Transverse colon (tissue), 4 donors: ENCODE data around the gene MRPL18. TPM values are rescaled to one million over a fixed set of nuclear protein-coding genes. Genes with fewer than 3 reads are reported as not detected.

Source experiments
- DNase-seq: peaks from one replicate; pipeline ENCODE4 v3.0.0-alpha.2; 2019
- H3K27ac ChIP-seq, 4 donors: fragments of 200-600 bp; sonication (generic); 2 replicates each; pipeline ENCODE4 v1.5.1; 2016 to 2018; ENCODE audit warnings: inconsistent platforms in 4 of 4
- H3K27me3 ChIP-seq: fragments of 200-600 bp; sonication (generic); 2 replicates; pipeline ENCODE4 v1.5.1; 2017; ENCODE audit warnings: inconsistent platforms
- H3K36me3 ChIP-seq, 4 donors: fragments of 200-600 bp; sonication (generic); 2 replicates each; pipeline ENCODE4 v1.5.1; 2017 to 2019; ENCODE audit warnings: inconsistent platforms in 4 of 4
- H3K4me1 ChIP-seq, 4 donors: fragments of 200-600 bp; sonication (generic); 2 replicates each; pipeline ENCODE4 v1.5.1; 2017 to 2020; ENCODE audit warnings: inconsistent platforms in 4 of 4
- H3K4me3 ChIP-seq, 4 donors: fragments of 200-600 bp; sonication (generic); 1 replicate in 1 of 4; 2 replicates in 3 of 4; pipeline versions ENCODE4 v1.5.1 to v1.6.1; 2017 to 2019; ENCODE audit warnings: inconsistent platforms in 4 of 4
- H3K9me3 ChIP-seq, 2 donors: fragments of 200-600 bp; sonication (generic); 2 replicates each; pipeline ENCODE4 v1.5.1; 2017 to 2019; ENCODE audit warnings: inconsistent platforms in 2 of 2
- CTCF ChIP-seq, 5 experiments: fragments of 200-600 bp in 3 of 5; fragments of 450-650 bp in 2 of 5; sonication (generic) in 3 of 5; IDR thresholded peaks; 1 replicate in 2 of 5; 2 replicates in 3 of 5; pipeline ENCODE4 v1.5.1; 2016 to 2017; ENCODE audit warnings: antibody characterized with exemption in 5 of 5, inconsistent platforms in 3 of 5, mild to moderate bottlenecking in 2 of 5, moderate library complexity in 1 of 5
- EP300 ChIP-seq: sonication (generic); formaldehyde crosslinking; IDR thresholded peaks from one replicate; pipeline ENCODE4 v1.6.1; 2017; ENCODE audit warnings: antibody characterized with exemption, low read depth
- POLR2A ChIP-seq: fragments of 450-650 bp; IDR thresholded peaks from one replicate; pipeline ENCODE4 v1.6.1; 2016; ENCODE audit warnings: antibody characterized with exemption, mild to moderate bottlenecking, moderate library complexity
- POLR2AphosphoS5 ChIP-seq, 3 donors: sonication (generic); formaldehyde crosslinking; IDR thresholded peaks; one replicate each; pipeline ENCODE4 v1.6.1; 2016; ENCODE audit warnings: antibody characterized with exemption in 3 of 3
- WGBS, 2 donors: methylation state at CpG; one replicate each; pipeline ENCODE4 v1.1.5; 2018; ENCODE audit warnings: low coverage in 1 of 2; 5-methylcytosine and 5-hydroxymethylcytosine counted together
- in situ Hi-C, 4 donors: fragments of 200-750 bp; cut with MboI; loops; one replicate each; pipeline versions ENCODE4 v1.15.0 to v1.15.1; 2017; ENCODE audit warnings: low sequenced_read_pairs in 3 of 4, low pct_ligation_motif_present in 1 of 4, low pct_unique_long_range_greater_than_20kb in 1 of 4
- intact Hi-C: fragments of 100-400 bp; cut with DNase I; formaldehyde crosslinking; loops from one replicate; pipeline ENCODE4 v1.15.1; 2023; ENCODE audit warnings: low total_unique reads
- total RNA-seq, 4 donors: library from RNA; depleted of rRNA; stranded (reverse); fragments of >200 nt; gene quantifications; one replicate each; pipeline ENCODE4 v1.1.0, GENCODE V29; 2016

MRPL18 gene
- total RNA-seq, 4 donors from 2014 or later: 15.3 to 68.1 (median 40.6) TPM

GRCh38 chr6:159769470-159769869 is 20.8 kb upstream of the MRPL18 start:
- Histone ChIP-seq H3K36me3 (peaks cover 0 to 30% (median 7%) of the 10 kb centered on the region in 4 donors), H3K4me1 (no peaks in the 10 kb centered on the region), H3K9me3 (no peaks in the 10 kb centered on the region), H3K4me3 (no peak overlapping the region), H3K27me3 (no peaks in the 10 kb centered on the region), H3K27ac (no peak overlapping the region)
- TF ChIP-seq EP300 (no peak), POLR2AphosphoS5 (IDR thresholded peaks at IDR 0.05) (no peak), CTCF (IDR thresholded peaks at IDR 0.05) (no peak), POLR2A (no peak)
- no peak for DNase-seq
- in situ Hi-C loops: no loop called here
- intact Hi-C loops: no loop called here

GRCh38 chr6:159772196-159772595 is 18.1 kb upstream of the MRPL18 start:
- intact Hi-C loops (no loop called here), in situ Hi-C loops (no loop called here)
- H3K9me3 ChIP-seq: no peaks in the 10 kb centered on the region
- 0 to 55% methylated on average over 1 of the region's 1 CpG for WGBS, 2 donors
- H3K4me3 ChIP-seq: no peak overlapping the region
- peaks cover 0 to 11% (median 4%) of the 10 kb centered on the region in 4 donors for H3K4me1 ChIP-seq
- DNase-seq: no peak
- H3K27me3 ChIP-seq: no peaks in the 10 kb centered on the region
- no peak for TF ChIP-seq EP300
- no peak for TF ChIP-seq CTCF (IDR thresholded peaks at IDR 0.05)
- no peak for TF ChIP-seq POLR2AphosphoS5 (IDR thresholded peaks at IDR 0.05)
- peaks cover 0 to 25% (median 4%) of the 10 kb centered on the region in 4 donors for H3K36me3 ChIP-seq
- no peak overlapping the region for H3K27ac ChIP-seq

GRCh38 chr6:159777240-159777904 is 12.9 kb upstream of the MRPL18 start:
- Histone ChIP-seq H3K9me3 (no peaks in the 10 kb centered on the region), H3K36me3 (peaks cover 0 to 39% (median 17%) of the 10 kb centered on the region in 4 donors), H3K4me1 (peaks cover 0 to 30% (median 13%) of the 10 kb centered on the region in 4 donors), H3K27me3 (no peaks in the 10 kb centered on the region), H3K27ac (peak overlapping the region; percentile 68 to 81 (median 76)), H3K4me3 (no peak overlapping the region)
- peak in 1 of 3 donors; percentile 17 for TF ChIP-seq POLR2AphosphoS5 (IDR thresholded peaks at IDR 0.05)
- TF ChIP-seq CTCF (IDR thresholded peaks at IDR 0.05): no peak
- TF ChIP-seq POLR2A: peak; percentile 13
- no peak for TF ChIP-seq EP300
- DNase-seq: peak; percentile 56
- in situ Hi-C loops: loop anchor here in 2 of 4 donors (25.0 kb wide), 1 partner anchor 90 kb away; the partner anchor contains the start of gene SOD2 (in 2 of the 2)
- 27 to 63% methylated on average over 4 to 7 of the region's 7 CpGs for WGBS, 2 donors
- intact Hi-C loops: no loop called here

GRCh38 chr6:159778131-159778530 is 12.1 kb upstream of the MRPL18 start:
- in situ Hi-C loops (loop anchor here in 2 of 4 donors (25.0 kb wide), 1 partner anchor 91 kb away; the partner anchor contains the start of gene SOD2 (in 2 of the 2)), intact Hi-C loops (no loop called here)
- no peaks in the 10 kb centered on the region for H3K27me3 ChIP-seq
- no peak for TF ChIP-seq CTCF (IDR thresholded peaks at IDR 0.05)
- no peak for DNase-seq
- WGBS, 2 donors: 47 to 66% methylated on average over 1 of the region's 1 CpG
- peak overlapping the region; percentile 68 to 81 (median 76) for H3K27ac ChIP-seq
- peaks cover 0 to 47% (median 21%) of the 10 kb centered on the region in 4 donors for H3K36me3 ChIP-seq
- no peak overlapping the region for H3K4me3 ChIP-seq
- no peaks in the 10 kb centered on the region for H3K9me3 ChIP-seq
- H3K4me1 ChIP-seq: peaks cover 0 to 30% (median 13%) of the 10 kb centered on the region in 4 donors
